NCI-H2196 treated with DMSO at 0.1 percent for 48 hours (cell line): ENCODE results near the gene CCDC9B.

Experiments used
- DNase-seq: peaks from one replicate; lab custom pipeline; 2025; ENCODE audit not compliant: unreplicated experiment; lab: John Stamatoyannopoulos, UW

Gene CCDC9B

GRCh38 chr15:40340740-40341400, at the start of gene CCDC9B:
CCDC9B (minus strand) TSS chr15:40340939; CDS start chr15:40340819, 120 bp downstream.
- DNase-seq, result peak; percentile 29

- no peak for DNase-seq
Measured at GRCh38 chr15:40389824-40390595, 49.3 kb upstream of the CCDC9B start.

GRCh38 chr15:40388941-40389823, 48.4 kb upstream of the CCDC9B start:
- DNase-seq, result no peak

- DNase-seq, result no peak
Measured at GRCh38 chr15:40386480-40386879, 45.7 kb upstream of the CCDC9B start.

- peak; percentile 76 for DNase-seq
Measured at GRCh38 chr15:40382580-40383456, 42.1 kb upstream of the CCDC9B start, which contains the start of gene KNSTRN. KNSTRN (plus strand) TSS chr15:40382721; CDS start chr15:40382836, 115 bp downstream.

GRCh38 chr15:40381818-40382529, 41.2 kb upstream of the CCDC9B start:
- DNase-seq, result no peak

GRCh38 chr15:40380636-40381035, 39.9 kb upstream of the CCDC9B start:
- DNase-seq, result no peak

- peak; percentile 36 for DNase-seq
Measured at GRCh38 chr15:40379853-40380252, 39.1 kb upstream of the CCDC9B start.

GRCh38 chr15:40379374-40379773, 38.6 kb upstream of the CCDC9B start:
- DNase-seq, result no peak

GRCh38 chr15:40377606-40378005, 36.9 kb upstream of the CCDC9B start:
- DNase-seq, result no peak

- no peak for DNase-seq
Measured at GRCh38 chr15:40372981-40373380, 32.2 kb upstream of the CCDC9B start.

- no peak for DNase-seq
Measured at GRCh38 chr15:40369971-40370370, 29.2 kb upstream of the CCDC9B start.

- no peak for DNase-seq
Measured at GRCh38 chr15:40369474-40369869, 28.7 kb upstream of the CCDC9B start.

GRCh38 chr15:40368719-40369473, 28.2 kb upstream of the CCDC9B start:
- no peak for DNase-seq

GRCh38 chr15:40367686-40368611, 27.2 kb upstream of the CCDC9B start:
- no peak for DNase-seq

GRCh38 chr15:40367371-40367685, 26.6 kb upstream of the CCDC9B start:
- no peak for DNase-seq

GRCh38 chr15:40366457-40367370, 26.0 kb upstream of the CCDC9B start:
- peak; percentile 39 for DNase-seq
